Neutrophil (primary cell): Measurements from ENCODE around the gene SLC36A2.

Experiments
- H3K27ac ChIP-seq: fragments of 200-600 bp; sonication (generic); 2 replicates; pipeline ENCODE4 v1.5.1; 2016; ENCODE audit warnings: mild to moderate bottlenecking, moderate library complexity
- H3K27me3 ChIP-seq: fragments of 200-600 bp; sonication (generic); 2 replicates; pipeline ENCODE4 v1.6.0; 2016; ENCODE audit warnings: mild to moderate bottlenecking
- H3K36me3 ChIP-seq: fragments of 200-600 bp; sonication (generic); 2 replicates; pipeline ENCODE4 v1.5.1; 2017
- H3K4me1 ChIP-seq, 2 experiments: fragments of 200-600 bp in 1 of 2; sonication (generic) in 1 of 2; 1 replicate in 1 of 2; 2 replicates in 1 of 2; pipeline versions ENCODE4 v1.5.1 to v1.6.1; 2013 to 2016; ENCODE audit warnings: low read depth in 1 of 2, low read length in 1 of 2, mild to moderate bottlenecking in 1 of 2, moderate library complexity in 1 of 2; ENCODE audit not compliant: control insufficient read depth in 1 of 2, insufficient read depth in 1 of 2
- H3K4me3 ChIP-seq, 2 experiments: fragments of 200-600 bp in 1 of 2; sonication (generic) in 1 of 2; 1 replicate in 1 of 2; 2 replicates in 1 of 2; pipeline ENCODE4 v1.5.1; 2013 to 2016; ENCODE audit warnings: low read depth in 1 of 2, low read length in 1 of 2, mild to moderate bottlenecking in 1 of 2, moderate library complexity in 1 of 2
- H3K9me3 ChIP-seq: fragments of 200-600 bp; sonication (generic); 2 replicates; pipeline ENCODE4 v1.5.1; 2016
- CTCF ChIP-seq: fragments of 200-600 bp; sonication (generic); IDR thresholded peaks from 2 replicates; pipeline ENCODE4 v1.5.1; 2016; ENCODE audit warnings: antibody characterized with exemption

The SLC36A2 gene

GRCh38 chr5:151295138-151295537, 52.2 kb downstream of the SLC36A2 start:
- H3K9me3 ChIP-seq, result no peaks in the 10 kb centered on the region
- peaks cover 4% of the 10 kb centered on the region for H3K27me3 ChIP-seq
- no peaks in the 10 kb centered on the region for H3K4me1 ChIP-seq
- no peak overlapping the region for H3K27ac ChIP-seq
- H3K36me3 ChIP-seq, result no peaks in the 10 kb centered on the region
- no peak for TF ChIP-seq CTCF
- no peak overlapping the region for H3K4me3 ChIP-seq

DNA sequence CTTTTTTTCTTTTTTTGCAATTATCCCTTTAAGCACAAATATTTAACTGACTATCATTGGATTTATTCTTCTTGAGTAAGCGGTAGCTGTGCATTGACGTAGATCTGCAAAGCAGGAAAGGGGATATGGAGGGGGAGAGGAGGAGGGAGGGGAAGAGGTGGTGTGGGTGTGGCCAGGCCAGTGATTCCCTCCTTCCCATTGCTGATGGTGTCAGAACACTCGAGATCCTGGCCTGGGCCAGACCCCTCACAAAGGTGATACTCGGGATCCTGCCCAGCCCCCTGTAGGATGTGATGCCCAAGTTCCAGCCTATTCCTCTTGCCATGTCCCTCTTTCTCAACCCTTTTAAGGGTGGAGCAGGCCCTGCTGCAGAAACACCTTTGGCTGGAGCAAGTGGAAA, 53.7 kb downstream of the SLC36A2 start:
- H3K27ac ChIP-seq, result no peak overlapping the region
- no peaks in the 10 kb centered on the region for H3K27me3 ChIP-seq
- TF ChIP-seq CTCF, result no peak
- H3K4me3 ChIP-seq, result no peak overlapping the region
- H3K9me3 ChIP-seq, result no peaks in the 10 kb centered on the region
- H3K36me3 ChIP-seq, result no peaks in the 10 kb centered on the region
- H3K4me1 ChIP-seq, result no peaks in the 10 kb centered on the region

GRCh38 chr5:151288180-151288579, 59.2 kb downstream of the SLC36A2 start:
- H3K36me3 ChIP-seq, result no peaks in the 10 kb centered on the region
- no peaks in the 10 kb centered on the region for H3K9me3 ChIP-seq
- no peaks in the 10 kb centered on the region for H3K4me1 ChIP-seq
- no peak overlapping the region for H3K4me3 ChIP-seq
- H3K27me3 ChIP-seq, result no peaks in the 10 kb centered on the region
- no peak overlapping the region for H3K27ac ChIP-seq
- no peak for TF ChIP-seq CTCF

GRCh38 chr5:151286246-151286645, 61.1 kb downstream of the SLC36A2 start:
- no peak for TF ChIP-seq CTCF
- H3K9me3 ChIP-seq, result no peaks in the 10 kb centered on the region
- H3K4me3 ChIP-seq, result no peak overlapping the region
- no peak overlapping the region for H3K27ac ChIP-seq
- H3K36me3 ChIP-seq, result no peaks in the 10 kb centered on the region
- H3K4me1 ChIP-seq, result no peaks in the 10 kb centered on the region
- no peaks in the 10 kb centered on the region for H3K27me3 ChIP-seq

DNA sequence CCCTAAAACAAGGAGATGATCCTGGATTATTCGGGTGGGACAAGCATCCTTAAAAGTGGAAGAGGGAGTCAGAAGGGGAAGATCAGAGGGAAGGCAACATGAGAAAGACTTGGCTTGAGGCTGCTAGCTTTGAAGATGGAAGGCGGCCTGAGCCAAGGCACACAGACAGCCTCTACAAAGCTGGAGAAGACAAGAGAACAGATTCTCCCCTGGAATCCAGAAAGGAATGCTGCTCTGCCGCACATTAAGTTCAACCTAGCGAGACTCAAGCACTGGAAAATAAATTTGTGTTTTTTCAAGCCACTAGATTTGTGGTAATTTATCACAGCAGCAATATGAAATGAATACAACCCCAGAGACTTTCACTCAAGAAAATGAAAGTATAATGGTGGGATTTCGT, 61.7 kb downstream of the SLC36A2 start:
- H3K4me3 ChIP-seq, result no peak overlapping the region
- H3K27me3 ChIP-seq, result no peaks in the 10 kb centered on the region
- no peaks in the 10 kb centered on the region for H3K9me3 ChIP-seq
- no peaks in the 10 kb centered on the region for H3K36me3 ChIP-seq
- H3K27ac ChIP-seq, result no peak overlapping the region
- no peak for TF ChIP-seq CTCF
- H3K4me1 ChIP-seq, result no peaks in the 10 kb centered on the region

GRCh38 chr5:151284392-151284967, 62.9 kb downstream of the SLC36A2 start:
- Histone ChIP-seq H3K4me3 (no peak overlapping the region), H3K36me3 (no peaks in the 10 kb centered on the region), H3K27me3 (no peaks in the 10 kb centered on the region), H3K27ac (no peak overlapping the region), H3K9me3 (no peaks in the 10 kb centered on the region), H3K4me1 (no peaks in the 10 kb centered on the region)
- peak; percentile 14 for TF ChIP-seq CTCF
